HEK293 (cell line): ENCODE data around the gene ZCCHC3.

Experiments used
- CTCF ChIA-PET: fragments of 350-600 bp; formaldehyde crosslinking; extraction: SDS; loops from one replicate; lab custom pipeline; 2021; ENCODE audit warnings: antibody characterized with exemption; lab: Yijun Ruan, JAX
- POLR2A ChIA-PET: fragments of 300-600 bp; formaldehyde crosslinking; extraction: SDS; loops from one replicate; lab custom pipeline; 2020; ENCODE audit warnings: antibody characterized with exemption, inconsistent platforms; lab: Yijun Ruan, JAX
- H3K27ac ChIP-seq: fragments of 200-500 bp; sonication (Bioruptor generic); 2 replicates; pipeline ENCODE4 v1.5.1; 2014; ENCODE audit warnings: low read depth, low read length, control low read depth, inconsistent platforms; ENCODE audit errors: extremely low read depth
- H3K36me3 ChIP-seq, 2 experiments: fragments of 200-500 bp in 1 of 2; sonication (Bioruptor generic) in 1 of 2; 1 replicate in 1 of 2; 2 replicates in 1 of 2; pipeline ENCODE4 v1.5.1; 2014 to 2017; ENCODE audit warnings: inconsistent platforms in 2 of 2, low read length in 2 of 2; ENCODE audit not compliant: control insufficient read depth in 2 of 2, insufficient read depth in 1 of 2
- H3K4me1 ChIP-seq: fragments of 200-500 bp; sonication (Bioruptor generic); 2 replicates; pipeline ENCODE4 v1.5.1; 2014; ENCODE audit warnings: mild to moderate bottlenecking, low read length, inconsistent platforms; ENCODE audit not compliant: control insufficient read depth, insufficient read depth
- H3K4me3 ChIP-seq: 2 replicates; pipeline ENCODE4 v1.5.1; 2011; ENCODE audit warnings: low read depth, mild to moderate bottlenecking, control low read depth, low read length, moderate library complexity
- H3K9me3 ChIP-seq: fragments of 200-500 bp; sonication (Bioruptor generic); 2 replicates; pipeline ENCODE4 v1.5.1; 2014; ENCODE audit warnings: low read depth, low read length, inconsistent platforms; ENCODE audit not compliant: control insufficient read depth, insufficient read depth
- HOXD13 ChIP-seq: sonication (generic); formaldehyde crosslinking; IDR thresholded peaks from 2 replicates; pipeline ENCODE4 v1.8.0; 2022; ENCODE audit warnings: missing genetic modification reagents, borderline replicate concordance
- IKZF3 ChIP-seq: fragments of 450-650 bp; IDR thresholded peaks from 2 replicates; pipeline ENCODE4 v1.5.0; 2018; ENCODE audit warnings: missing biosample characterization, mild to moderate bottlenecking, missing genetic modification characterization, moderate library complexity
- PRDM1 ChIP-seq: fragments of 450-650 bp; formaldehyde crosslinking; IDR thresholded peaks from 2 replicates; pipeline ENCODE4; 2016; ENCODE audit warnings: missing biosample characterization, missing genetic modification characterization
- REPIN1 ChIP-seq: fragments of 450-650 bp; formaldehyde crosslinking; IDR thresholded peaks from 2 replicates; pipeline ENCODE4 v1.5.1; 2017; ENCODE audit warnings: missing biosample characterization, missing genetic modification characterization, low read depth
- SP2 ChIP-seq: fragments of 450-650 bp; formaldehyde crosslinking; IDR thresholded peaks from 2 replicates; pipeline ENCODE4 v1.5.1; 2016; ENCODE audit warnings: missing biosample characterization, missing genetic modification characterization
- ZFP37 ChIP-seq: fragments of 450-650 bp; formaldehyde crosslinking; IDR thresholded peaks from 2 replicates; pipeline ENCODE4 v1.5.1; 2016; ENCODE audit warnings: missing biosample characterization, missing genetic modification characterization
- ZNF16 ChIP-seq: fragments of 450-650 bp; formaldehyde crosslinking; IDR thresholded peaks from 2 replicates; pipeline ENCODE4 v1.5.1; 2016; ENCODE audit warnings: low read depth, missing biosample characterization, missing genetic modification characterization
- ZNF184 ChIP-seq: fragments of 450-650 bp; IDR thresholded peaks from 2 replicates; pipeline ENCODE4 v1.5.1; 2018; ENCODE audit warnings: missing biosample characterization, mild to moderate bottlenecking, missing genetic modification characterization
- ZNF2 ChIP-seq: fragments of 450-650 bp; formaldehyde crosslinking; IDR thresholded peaks from 2 replicates; pipeline ENCODE4 v1.5.1; 2016; ENCODE audit warnings: missing biosample characterization, missing genetic modification characterization
- ZNF335 ChIP-seq: fragments of 450-650 bp; formaldehyde crosslinking; conservative IDR thresholded peaks from 2 replicates; pipeline ENCODE4 v1.5.1; 2016; ENCODE audit warnings: missing biosample characterization, missing genetic modification characterization
- ZNF416 ChIP-seq: fragments of 450-650 bp; formaldehyde crosslinking; IDR thresholded peaks from 2 replicates; pipeline ENCODE4 v1.5.1; 2016; ENCODE audit warnings: missing biosample characterization, missing genetic modification characterization
- ZNF544 ChIP-seq: fragments of 450-650 bp; formaldehyde crosslinking; IDR thresholded peaks from 2 replicates; pipeline ENCODE4 v1.5.0; 2017; ENCODE audit warnings: missing biosample characterization, missing genetic modification characterization
- ZNF747 ChIP-seq: fragments of 450-650 bp; formaldehyde crosslinking; IDR thresholded peaks from 2 replicates; pipeline ENCODE4 v1.5.1; 2016; ENCODE audit warnings: missing biosample characterization, missing genetic modification characterization
- ZNF768 ChIP-seq: fragments of 450-650 bp; formaldehyde crosslinking; IDR thresholded peaks from 2 replicates; pipeline ENCODE4 v1.5.1; 2018; ENCODE audit warnings: missing biosample characterization, mild to moderate bottlenecking, missing genetic modification characterization
- TF ChIP-seq, protein P1 (sequence below): fragments of 450-650 bp; formaldehyde crosslinking; IDR thresholded peaks from 2 replicates; pipeline ENCODE4 v1.5.1; 2016; ENCODE audit warnings: missing biosample characterization, missing genetic modification characterization
- TF ChIP-seq, protein P2 (sequence below): fragments of 450-650 bp; formaldehyde crosslinking; IDR thresholded peaks from 2 replicates; pipeline ENCODE4 v1.5.1; 2016; ENCODE audit warnings: missing biosample characterization, missing genetic modification characterization, borderline replicate concordance
- TF ChIP-seq, protein P3 (sequence below): fragments of 450-650 bp; formaldehyde crosslinking; IDR thresholded peaks from 2 replicates; pipeline ENCODE4 v1.5.1; 2017; ENCODE audit warnings: missing biosample characterization, missing genetic modification characterization
- TF ChIP-seq, protein P4 (sequence below): fragments of 450-650 bp; formaldehyde crosslinking; conservative IDR thresholded peaks from 2 replicates; pipeline ENCODE4 v1.5.1; 2016; ENCODE audit warnings: low read depth, missing biosample characterization, missing genetic modification characterization
- TF ChIP-seq, protein P5 (sequence below): fragments of 450-650 bp; formaldehyde crosslinking; conservative IDR thresholded peaks from 2 replicates; pipeline ENCODE4 v1.5.1; 2016; ENCODE audit warnings: low read depth, missing biosample characterization, missing genetic modification characterization
- TF ChIP-seq, protein P6 (sequence below): fragments of 450-650 bp; formaldehyde crosslinking; IDR thresholded peaks from 2 replicates; pipeline ENCODE4 v1.5.1; 2016; ENCODE audit warnings: missing biosample characterization, missing genetic modification characterization

ZCCHC3 gene

DNA sequence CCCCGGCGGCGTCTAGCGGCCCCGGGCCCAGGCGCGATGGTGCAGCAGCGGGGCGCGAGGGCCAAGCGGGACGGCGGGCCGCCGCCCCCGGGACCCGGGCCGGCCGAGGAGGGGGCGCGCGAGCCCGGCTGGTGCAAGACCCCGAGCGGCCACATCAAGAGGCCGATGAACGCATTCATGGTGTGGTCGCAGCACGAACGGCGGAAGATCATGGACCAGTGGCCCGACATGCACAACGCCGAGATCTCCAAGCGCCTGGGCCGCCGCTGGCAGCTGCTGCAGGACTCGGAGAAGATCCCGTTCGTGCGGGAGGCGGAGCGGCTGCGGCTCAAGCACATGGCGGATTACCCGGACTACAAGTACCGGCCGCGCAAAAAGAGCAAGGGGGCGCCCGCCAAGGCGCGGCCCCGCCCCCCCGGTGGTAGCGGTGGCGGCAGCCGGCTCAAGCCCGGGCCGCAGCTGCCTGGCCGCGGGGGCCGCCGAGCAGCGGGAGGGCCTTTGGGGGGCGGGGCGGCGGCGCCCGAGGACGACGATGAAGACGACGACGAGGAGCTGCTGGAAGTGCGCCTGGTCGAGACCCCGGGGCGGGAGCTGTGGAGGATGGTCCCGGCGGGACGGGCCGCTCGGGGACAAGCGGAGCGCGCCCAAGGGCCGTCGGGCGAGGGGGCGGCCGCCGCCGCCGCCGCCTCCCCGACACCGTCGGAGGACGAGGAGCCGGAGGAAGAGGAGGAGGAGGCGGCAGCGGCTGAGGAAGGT, 28.7 kb downstream of the ZCCHC3 start:
- Histone ChIP-seq H3K9me3 (no peaks in the 10 kb centered on the region), H3K4me3 (peak overlapping the region; percentile 42), H3K27ac (peak overlapping the region; percentile 99), H3K4me1 (peaks cover 13% of the 10 kb centered on the region), H3K36me3 (peaks cover 0 to 5% of the 10 kb centered on the region in 2 experiments; a peak in 1 of 3 replicates)
- CTCF ChIA-PET, result no interaction called here
- POLR2A ChIA-PET, result interaction anchor here (1.4 to 5.6 kb wide), 2 partner anchors 21 to 26 kb away, joined by 7 to 74 read pairs; partner anchors contain the start of genes NRSN2 and ZCCHC3
- TF ChIP-seq ZNF16 (tag by site-specific recombination) (no peak), ZNF2 (no peak), ZNF416 (no peak), ZNF184 (tag by site-specific recombination) (no peak), ZFP37 (tag by site-specific recombination) (no peak), ZNF747 (tag by site-specific recombination) (no peak), ZNF544 (tag by site-specific recombination) (no peak), HOXD13 (CRISPR knock-in tag) (no peak), REPIN1 (no peak), ZNF335 (peak; percentile 57), SP2 (peak; percentile 49), IKZF3 (tag by site-specific recombination) (0 out of 2 replicates have a peak, but pooled peaks have one; percentile 35), PRDM1 (no peak), ZNF768 (tag by site-specific recombination) (no peak)
- TF ChIP-seq, protein P1, sequence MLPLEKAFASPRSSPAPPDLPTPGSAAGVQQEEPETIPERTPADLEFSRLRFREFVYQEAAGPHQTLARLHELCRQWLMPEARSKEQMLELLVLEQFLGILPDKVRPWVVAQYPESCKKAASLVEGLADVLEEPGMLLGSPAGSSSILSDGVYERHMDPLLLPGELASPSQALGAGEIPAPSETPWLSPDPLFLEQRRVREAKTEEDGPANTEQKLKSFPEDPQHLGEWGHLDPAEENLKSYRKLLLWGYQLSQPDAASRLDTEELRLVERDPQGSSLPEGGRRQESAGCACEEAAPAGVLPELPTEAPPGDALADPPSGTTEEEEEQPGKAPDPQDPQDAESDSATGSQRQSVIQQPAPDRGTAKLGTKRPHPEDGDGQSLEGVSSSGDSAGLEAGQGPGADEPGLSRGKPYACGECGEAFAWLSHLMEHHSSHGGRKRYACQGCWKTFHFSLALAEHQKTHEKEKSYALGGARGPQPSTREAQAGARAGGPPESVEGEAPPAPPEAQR (tag by site-specific recombination), result no peak
- TF ChIP-seq, protein P2, sequence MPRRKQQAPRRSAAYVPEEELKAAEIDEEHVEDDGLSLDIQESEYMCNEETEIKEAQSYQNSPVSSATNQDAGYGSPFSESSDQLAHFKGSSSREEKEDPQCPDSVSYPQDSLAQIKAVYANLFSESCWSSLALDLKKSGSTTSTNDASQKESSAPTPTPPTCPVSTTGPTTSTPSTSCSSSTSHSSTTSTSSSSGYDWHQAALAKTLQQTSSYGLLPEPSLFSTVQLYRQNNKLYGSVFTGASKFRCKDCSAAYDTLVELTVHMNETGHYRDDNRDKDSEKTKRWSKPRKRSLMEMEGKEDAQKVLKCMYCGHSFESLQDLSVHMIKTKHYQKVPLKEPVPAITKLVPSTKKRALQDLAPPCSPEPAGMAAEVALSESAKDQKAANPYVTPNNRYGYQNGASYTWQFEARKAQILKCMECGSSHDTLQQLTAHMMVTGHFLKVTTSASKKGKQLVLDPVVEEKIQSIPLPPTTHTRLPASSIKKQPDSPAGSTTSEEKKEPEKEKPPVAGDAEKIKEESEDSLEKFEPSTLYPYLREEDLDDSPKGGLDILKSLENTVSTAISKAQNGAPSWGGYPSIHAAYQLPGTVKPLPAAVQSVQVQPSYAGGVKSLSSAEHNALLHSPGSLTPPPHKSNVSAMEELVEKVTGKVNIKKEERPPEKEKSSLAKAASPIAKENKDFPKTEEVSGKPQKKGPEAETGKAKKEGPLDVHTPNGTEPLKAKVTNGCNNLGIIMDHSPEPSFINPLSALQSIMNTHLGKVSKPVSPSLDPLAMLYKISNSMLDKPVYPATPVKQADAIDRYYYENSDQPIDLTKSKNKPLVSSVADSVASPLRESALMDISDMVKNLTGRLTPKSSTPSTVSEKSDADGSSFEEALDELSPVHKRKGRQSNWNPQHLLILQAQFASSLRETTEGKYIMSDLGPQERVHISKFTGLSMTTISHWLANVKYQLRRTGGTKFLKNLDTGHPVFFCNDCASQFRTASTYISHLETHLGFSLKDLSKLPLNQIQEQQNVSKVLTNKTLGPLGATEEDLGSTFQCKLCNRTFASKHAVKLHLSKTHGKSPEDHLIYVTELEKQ (tag by site-specific recombination), result no peak
- TF ChIP-seq, protein P3, sequence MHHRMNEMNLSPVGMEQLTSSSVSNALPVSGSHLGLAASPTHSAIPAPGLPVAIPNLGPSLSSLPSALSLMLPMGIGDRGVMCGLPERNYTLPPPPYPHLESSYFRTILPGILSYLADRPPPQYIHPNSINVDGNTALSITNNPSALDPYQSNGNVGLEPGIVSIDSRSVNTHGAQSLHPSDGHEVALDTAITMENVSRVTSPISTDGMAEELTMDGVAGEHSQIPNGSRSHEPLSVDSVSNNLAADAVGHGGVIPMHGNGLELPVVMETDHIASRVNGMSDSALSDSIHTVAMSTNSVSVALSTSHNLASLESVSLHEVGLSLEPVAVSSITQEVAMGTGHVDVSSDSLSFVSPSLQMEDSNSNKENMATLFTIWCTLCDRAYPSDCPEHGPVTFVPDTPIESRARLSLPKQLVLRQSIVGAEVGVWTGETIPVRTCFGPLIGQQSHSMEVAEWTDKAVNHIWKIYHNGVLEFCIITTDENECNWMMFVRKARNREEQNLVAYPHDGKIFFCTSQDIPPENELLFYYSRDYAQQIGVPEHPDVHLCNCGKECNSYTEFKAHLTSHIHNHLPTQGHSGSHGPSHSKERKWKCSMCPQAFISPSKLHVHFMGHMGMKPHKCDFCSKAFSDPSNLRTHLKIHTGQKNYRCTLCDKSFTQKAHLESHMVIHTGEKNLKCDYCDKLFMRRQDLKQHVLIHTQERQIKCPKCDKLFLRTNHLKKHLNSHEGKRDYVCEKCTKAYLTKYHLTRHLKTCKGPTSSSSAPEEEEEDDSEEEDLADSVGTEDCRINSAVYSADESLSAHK (tag by site-specific recombination), result no peak
- TF ChIP-seq, protein P4, sequence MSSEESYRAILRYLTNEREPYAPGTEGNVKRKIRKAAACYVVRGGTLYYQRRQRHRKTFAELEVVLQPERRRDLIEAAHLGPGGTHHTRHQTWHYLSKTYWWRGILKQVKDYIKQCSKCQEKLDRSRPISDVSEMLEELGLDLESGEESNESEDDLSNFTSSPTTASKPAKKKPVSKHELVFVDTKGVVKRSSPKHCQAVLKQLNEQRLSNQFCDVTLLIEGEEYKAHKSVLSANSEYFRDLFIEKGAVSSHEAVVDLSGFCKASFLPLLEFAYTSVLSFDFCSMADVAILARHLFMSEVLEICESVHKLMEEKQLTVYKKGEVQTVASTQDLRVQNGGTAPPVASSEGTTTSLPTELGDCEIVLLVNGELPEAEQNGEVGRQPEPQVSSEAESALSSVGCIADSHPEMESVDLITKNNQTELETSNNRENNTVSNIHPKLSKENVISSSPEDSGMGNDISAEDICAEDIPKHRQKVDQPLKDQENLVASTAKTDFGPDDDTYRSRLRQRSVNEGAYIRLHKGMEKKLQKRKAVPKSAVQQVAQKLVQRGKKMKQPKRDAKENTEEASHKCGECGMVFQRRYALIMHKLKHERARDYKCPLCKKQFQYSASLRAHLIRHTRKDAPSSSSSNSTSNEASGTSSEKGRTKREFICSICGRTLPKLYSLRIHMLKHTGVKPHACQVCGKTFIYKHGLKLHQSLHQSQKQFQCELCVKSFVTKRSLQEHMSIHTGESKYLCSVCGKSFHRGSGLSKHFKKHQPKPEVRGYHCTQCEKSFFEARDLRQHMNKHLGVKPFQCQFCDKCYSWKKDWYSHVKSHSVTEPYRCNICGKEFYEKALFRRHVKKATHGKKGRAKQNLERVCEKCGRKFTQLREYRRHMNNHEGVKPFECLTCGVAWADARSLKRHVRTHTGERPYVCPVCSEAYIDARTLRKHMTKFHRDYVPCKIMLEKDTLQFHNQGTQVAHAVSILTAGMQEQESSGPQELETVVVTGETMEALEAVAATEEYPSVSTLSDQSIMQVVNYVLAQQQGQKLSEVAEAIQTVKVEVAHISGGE (tag by site-specific recombination), result no peak
- TF ChIP-seq, protein P5, sequence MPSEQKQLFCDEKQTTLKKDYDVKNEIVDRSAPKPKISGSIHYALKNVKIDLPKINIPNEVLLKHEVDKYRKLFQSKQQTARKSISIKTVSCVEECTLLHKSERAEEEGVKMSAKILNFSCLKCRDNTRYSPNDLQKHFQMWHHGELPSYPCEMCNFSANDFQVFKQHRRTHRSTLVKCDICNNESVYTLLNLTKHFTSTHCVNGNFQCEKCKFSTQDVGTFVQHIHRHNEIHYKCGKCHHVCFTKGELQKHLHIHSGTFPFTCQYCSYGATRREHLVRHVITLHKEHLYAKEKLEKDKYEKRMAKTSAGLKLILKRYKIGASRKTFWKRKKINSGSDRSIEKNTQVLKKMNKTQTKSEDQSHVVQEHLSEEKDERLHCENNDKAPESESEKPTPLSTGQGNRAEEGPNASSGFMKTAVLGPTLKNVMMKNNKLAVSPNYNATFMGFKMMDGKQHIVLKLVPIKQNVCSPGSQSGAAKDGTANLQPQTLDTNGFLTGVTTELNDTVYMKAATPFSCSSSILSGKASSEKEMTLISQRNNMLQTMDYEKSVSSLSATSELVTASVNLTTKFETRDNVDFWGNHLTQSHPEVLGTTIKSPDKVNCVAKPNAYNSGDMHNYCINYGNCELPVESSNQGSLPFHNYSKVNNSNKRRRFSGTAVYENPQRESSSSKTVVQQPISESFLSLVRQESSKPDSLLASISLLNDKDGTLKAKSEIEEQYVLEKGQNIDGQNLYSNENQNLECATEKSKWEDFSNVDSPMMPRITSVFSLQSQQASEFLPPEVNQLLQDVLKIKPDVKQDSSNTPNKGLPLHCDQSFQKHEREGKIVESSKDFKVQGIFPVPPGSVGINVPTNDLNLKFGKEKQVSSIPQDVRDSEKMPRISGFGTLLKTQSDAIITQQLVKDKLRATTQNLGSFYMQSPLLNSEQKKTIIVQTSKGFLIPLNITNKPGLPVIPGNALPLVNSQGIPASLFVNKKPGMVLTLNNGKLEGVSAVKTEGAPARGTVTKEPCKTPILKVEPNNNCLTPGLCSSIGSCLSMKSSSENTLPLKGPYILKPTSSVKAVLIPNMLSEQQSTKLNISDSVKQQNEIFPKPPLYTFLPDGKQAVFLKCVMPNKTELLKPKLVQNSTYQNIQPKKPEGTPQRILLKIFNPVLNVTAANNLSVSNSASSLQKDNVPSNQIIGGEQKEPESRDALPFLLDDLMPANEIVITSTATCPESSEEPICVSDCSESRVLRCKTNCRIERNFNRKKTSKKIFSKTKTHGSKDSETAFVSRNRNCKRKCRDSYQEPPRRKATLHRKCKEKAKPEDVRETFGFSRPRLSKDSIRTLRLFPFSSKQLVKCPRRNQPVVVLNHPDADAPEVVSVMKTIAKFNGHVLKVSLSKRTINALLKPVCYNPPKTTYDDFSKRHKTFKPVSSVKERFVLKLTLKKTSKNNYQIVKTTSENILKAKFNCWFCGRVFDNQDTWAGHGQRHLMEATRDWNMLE, result no peak
- TF ChIP-seq, protein P6, sequence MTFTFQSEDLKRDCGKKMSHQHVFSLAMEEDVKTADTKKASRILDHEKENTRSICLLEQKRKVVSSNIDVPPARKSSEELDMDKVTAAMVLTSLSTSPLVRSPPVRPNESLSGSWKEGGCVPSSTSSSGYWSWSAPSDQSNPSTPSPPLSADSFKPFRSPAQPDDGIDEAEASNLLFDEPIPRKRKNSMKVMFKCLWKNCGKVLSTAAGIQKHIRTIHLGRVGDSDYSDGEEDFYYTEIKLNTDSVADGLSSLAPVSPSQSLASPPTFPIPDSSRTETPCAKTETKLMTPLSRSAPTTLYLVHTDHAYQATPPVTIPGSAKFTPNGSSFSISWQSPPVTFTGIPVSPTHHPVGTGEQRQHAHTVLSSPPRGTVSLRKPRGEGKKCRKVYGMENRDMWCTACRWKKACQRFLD (tag by site-specific recombination), result no peak
